H1 (cell line): ENCODE measurements around the gene AIPL1. TPM values are rescaled to one million over a fixed set of nuclear protein-coding genes. Genes with fewer than 3 reads are reported as not detected.

Experiments used
- CTCF ChIA-PET: fragments of 300-600 bp; sonication (Branson Sonifier 250); formaldehyde crosslinking; loops from one replicate; lab custom pipeline; 2021; ENCODE audit not compliant: partially characterized antibody; lab: Charles Lee
- POLR2A ChIA-PET: fragments of 300-600 bp; sonication (Branson Sonifier 250); formaldehyde crosslinking; loops from one replicate; lab custom pipeline; 2021; ENCODE audit warnings: inconsistent platforms; ENCODE audit not compliant: partially characterized antibody; lab: Charles Lee
- DNase-seq, 2 experiments: peaks; one replicate each; pipeline versions ENCODE4 v3.0.0 to v3.0.0-alpha.2; 2010 to 2022; ENCODE audit warnings: low spot score in 2 of 2, low read depth in 1 of 2, mixed read lengths in 1 of 2
- FAIRE-seq: peaks from 2 replicates; lab custom pipeline; 2011; peaks lifted over from hg19 to GRCh38; lab: Jason Lieb, UNC
- H2AFZ ChIP-seq: 2 replicates; pipeline ENCODE4 v1.8.1; 2012; ENCODE audit warnings: low read length, inconsistent platforms
- H2AK5ac ChIP-seq: 2 replicates; pipeline ENCODE4 v1.6.1; 2013; ENCODE audit warnings: low read depth, low read length
- H2BK120ac ChIP-seq: replicated peaks from 2 replicates; pipeline ENCODE3; 2013; ENCODE audit warnings: low read depth, low read length, inconsistent platforms
- H2BK12ac ChIP-seq: 2 replicates; pipeline ENCODE4 v1.6.1; 2013; ENCODE audit warnings: low read depth, low read length
- H2BK15ac ChIP-seq: 2 replicates; pipeline ENCODE4 v1.6.1; 2013; ENCODE audit warnings: low read length
- H2BK20ac ChIP-seq: 2 replicates; pipeline ENCODE4 v1.6.1; 2013; ENCODE audit warnings: low read length
- H2BK5ac ChIP-seq: 2 replicates; pipeline ENCODE4 v1.6.1; 2013; ENCODE audit warnings: low read depth, low read length
- H3K14ac ChIP-seq: 2 replicates; pipeline ENCODE4 v1.6.1; 2013; ENCODE audit warnings: inconsistent platforms; ENCODE audit not compliant: insufficient read length
- H3K18ac ChIP-seq: 2 replicates; pipeline ENCODE4 v1.6.1; 2013; ENCODE audit warnings: low read length; ENCODE audit errors: extremely low read depth
- H3K23ac ChIP-seq: 2 replicates; pipeline ENCODE4 v1.6.1; 2013; ENCODE audit warnings: inconsistent platforms; ENCODE audit not compliant: insufficient read length
- H3K23me2 ChIP-seq: 2 replicates; pipeline ENCODE4 v1.6.1; 2013; ENCODE audit warnings: low read depth, low read length
- H3K27ac ChIP-seq: 2 replicates; pipeline ENCODE4 v1.6.1; 2011; ENCODE audit warnings: low read depth, low read length, inconsistent platforms
- H3K27me3 ChIP-seq, 4 experiments: replicated peaks in 1 of 4; 1 replicate in 1 of 4; 2 replicates in 3 of 4; pipeline versions ENCODE4 v1.6.1 to v1.8.1; 2011 to 2013; ENCODE audit warnings: low read length in 3 of 4, mild to moderate bottlenecking in 3 of 4, inconsistent platforms in 2 of 4, mixed read lengths in 2 of 4, moderate library complexity in 1 of 4; ENCODE audit not compliant: control insufficient read depth in 3 of 4, insufficient read depth in 3 of 4; ENCODE audit errors: extremely low read depth in 1 of 4
- H3K36me3 ChIP-seq, 4 experiments: 2 replicates each; pipeline versions ENCODE4 v1.6.1 to v1.8.1; 2011 to 2013; ENCODE audit warnings: mild to moderate bottlenecking in 4 of 4, low read length in 3 of 4, moderate library complexity in 2 of 4, control low read depth in 1 of 4, inconsistent platforms in 1 of 4; ENCODE audit not compliant: insufficient read depth in 4 of 4, control insufficient read depth in 2 of 4
- H3K4ac ChIP-seq: replicated peaks from 2 replicates; pipeline ENCODE3; 2013; ENCODE audit warnings: low read length, low read depth, mixed read lengths, inconsistent platforms; ENCODE audit not compliant: insufficient read length
- H3K4me1 ChIP-seq, 4 experiments: replicated peaks in 1 of 4; 1 replicate in 1 of 4; 2 replicates in 3 of 4; pipeline versions ENCODE4 v1.6.1 to v1.8.1; 2011 to 2013; ENCODE audit warnings: low read length in 3 of 4, inconsistent platforms in 2 of 4, mixed read lengths in 1 of 4; ENCODE audit not compliant: insufficient read depth in 4 of 4, control insufficient read depth in 3 of 4
- H3K4me2 ChIP-seq, 2 experiments: 2 replicates each; pipeline versions ENCODE4 v1.6.1 to v1.8.1; 2011 to 2013; ENCODE audit warnings: low read depth in 2 of 2, low read length in 2 of 2, control low read depth in 1 of 2, inconsistent platforms in 1 of 2, mild to moderate bottlenecking in 1 of 2; ENCODE audit not compliant: insufficient read depth in 1 of 2
- H3K4me3 ChIP-seq, 4 experiments: fragments of 200-600, 300-600 bp in 1 of 4; sonication (generic), shearing (Covaris generic), sonication (Bioruptor Twin) in 1 of 4; 2 replicates each; pipeline versions ENCODE4 v1.5.1 to v1.8.1; 2011 to 2016; ENCODE audit warnings: low read length in 4 of 4, low read depth in 3 of 4, control low read depth in 2 of 4, inconsistent platforms in 2 of 4, mild to moderate bottlenecking in 2 of 4, mixed read lengths in 1 of 4, moderate library complexity in 1 of 4; ENCODE audit not compliant: insufficient read depth in 2 of 4; ENCODE audit errors: extremely low read depth in 1 of 4
- H3K56ac ChIP-seq: replicated peaks from 2 replicates; pipeline ENCODE3; 2013; ENCODE audit warnings: low read depth, mild to moderate bottlenecking, mixed read lengths, low read length, inconsistent platforms; ENCODE audit not compliant: insufficient read length
- H3K79me1 ChIP-seq: 2 replicates; pipeline ENCODE4 v1.6.1; 2013; ENCODE audit warnings: low read depth, low read length, control low read depth
- H3K79me2 ChIP-seq, 2 experiments: 2 replicates each; pipeline versions ENCODE4 v1.6.1 to v1.8.1; 2012 to 2013; ENCODE audit warnings: low read length in 2 of 2, mild to moderate bottlenecking in 2 of 2, inconsistent platforms in 1 of 2; ENCODE audit not compliant: insufficient read depth in 2 of 2, control insufficient read depth in 1 of 2
- H3K9ac ChIP-seq, 4 experiments: replicated peaks in 1 of 4; 1 replicate in 1 of 4; 2 replicates in 3 of 4; pipeline versions ENCODE4 v1.6.1 to v1.8.1; 2011 to 2013; ENCODE audit warnings: low read depth in 3 of 4, low read length in 3 of 4, control low read depth in 2 of 4, mild to moderate bottlenecking in 2 of 4, moderate library complexity in 2 of 4, inconsistent platforms in 1 of 4; ENCODE audit errors: extremely low read depth in 1 of 4
- H3K9me3 ChIP-seq, 2 experiments: 2 replicates each; pipeline versions ENCODE4 v1.6.1 to v1.8.1; 2012 to 2013; ENCODE audit warnings: mild to moderate bottlenecking in 2 of 2, moderate library complexity in 2 of 2, control low read depth in 1 of 2, inconsistent platforms in 1 of 2, low read depth in 1 of 2, low read length in 1 of 2, mixed read lengths in 1 of 2; ENCODE audit not compliant: insufficient read depth in 2 of 2
- H4K20me1 ChIP-seq, 2 experiments: replicated peaks in 1 of 2; 2 replicates each; pipeline versions ENCODE3 to v1.8.1; 2011 to 2013; ENCODE audit warnings: inconsistent platforms in 2 of 2, low read length in 2 of 2, mild to moderate bottlenecking in 1 of 2; ENCODE audit not compliant: insufficient read depth in 2 of 2, control insufficient read depth in 1 of 2
- H4K5ac ChIP-seq: 2 replicates; pipeline ENCODE4 v1.6.1; 2013; ENCODE audit warnings: low read length, low read depth, mixed read lengths, inconsistent platforms; ENCODE audit not compliant: insufficient read length
- H4K8ac ChIP-seq: 2 replicates; pipeline ENCODE4 v1.8.0; 2013; ENCODE audit warnings: mild to moderate bottlenecking, moderate library complexity, low read length, inconsistent platforms; ENCODE audit not compliant: insufficient read depth; ENCODE audit errors: extremely low read depth
- H4K91ac ChIP-seq: replicated peaks from 2 replicates; pipeline ENCODE3; 2013; ENCODE audit warnings: low read length, mixed read lengths, inconsistent platforms; ENCODE audit not compliant: insufficient read length
- EGR1 ChIP-seq: IDR thresholded peaks from 2 replicates; pipeline ENCODE4 v1.6.1; 2011; ENCODE audit warnings: low read depth, low read length, borderline replicate concordance
- KDM1A ChIP-seq: fragments of 200-600, 300-600 bp; sonication (generic); IDR thresholded peaks from 2 replicates; pipeline ENCODE4 v1.7.1; 2016; ENCODE audit warnings: mild to moderate bottlenecking, low read length, borderline replicate concordance
- MAFK ChIP-seq: IDR thresholded peaks from 2 replicates; pipeline ENCODE4 v1.6.1; 2012; ENCODE audit warnings: low read depth, mild to moderate bottlenecking, improper control_type of control experiment, low read length
- NRF1 ChIP-seq: IDR thresholded peaks from 2 replicates; pipeline ENCODE4 v1.6.1; 2011; ENCODE audit warnings: mild to moderate bottlenecking, low read depth, low read length, improper control_type of control experiment
- SRF ChIP-seq: IDR thresholded peaks from 2 replicates; pipeline ENCODE4 v1.6.1; 2011; ENCODE audit warnings: mild to moderate bottlenecking, low read depth, low read length, moderate library complexity
- SUZ12 ChIP-seq: fragments of 200-600 bp; sonication (generic); IDR thresholded peaks from 2 replicates; pipeline ENCODE4 v1.6.1; 2012; ENCODE audit warnings: mild to moderate bottlenecking, inconsistent platforms, low read length, moderate library complexity, mixed read lengths
- ZNF274 ChIP-seq: IDR thresholded peaks from 2 replicates; pipeline ENCODE4 v1.7.0; 2012; ENCODE audit warnings: low read length, borderline replicate concordance; ENCODE audit errors: extremely low read depth
- WGBS, 2 experiments: shearing (Covaris generic) in 1 of 2; methylation state at CpG; one replicate each; pipeline versions ENCODE4 v1.1.6 to v1.1.7; 2013 to 2015; ENCODE audit warnings: low lambda C conversion rate in 2 of 2, mixed read lengths in 2 of 2, inconsistent platforms in 1 of 2, low coverage in 1 of 2, missing lambda C conversion rate in 1 of 2; ENCODE audit not compliant: insufficient replicate concordance in 2 of 2, insufficient coverage in 1 of 2, insufficient read length in 1 of 2; ENCODE audit errors: extremely low coverage in 1 of 2, missing lambda C conversion rate in 1 of 2; 5-methylcytosine and 5-hydroxymethylcytosine counted together
- polyA plus RNA-seq, 7 experiments: library from polyadenylated mRNA; depleted of rRNA in 3 of 7; stranded (reverse) in 5 of 7; unstranded in 2 of 7; fragments of >200 nt in 5 of 7; fragments of 200-250 nt in 2 of 7; gene quantifications; 1 replicate in 5 of 7; 2 replicates in 1 of 7; 4 replicates in 1 of 7; pipeline versions ENCODE4 v1.2.1 to v1.2.3, GENCODE V29; 2011 to 2013; ENCODE audit warnings: missing spikeins in 2 of 7, mixed read lengths in 2 of 7
- total RNA-seq: library from RNA; stranded (reverse); fragmentation: NEBNext Ultra II Directional; extraction: Animal tissue kit (Norgen Biotek cat#: 25700); gene quantifications from 2 replicates; pipeline ENCODE4 v1.2.1, GENCODE V29; 2021

The AIPL1 gene
- total and polyA plus RNA-seq, 2 of the 8 experiments (the other 6 are each of a cell fraction or from before 2014, with no cell fraction given), result 0.56 to 0.71 TPM

DNA sequence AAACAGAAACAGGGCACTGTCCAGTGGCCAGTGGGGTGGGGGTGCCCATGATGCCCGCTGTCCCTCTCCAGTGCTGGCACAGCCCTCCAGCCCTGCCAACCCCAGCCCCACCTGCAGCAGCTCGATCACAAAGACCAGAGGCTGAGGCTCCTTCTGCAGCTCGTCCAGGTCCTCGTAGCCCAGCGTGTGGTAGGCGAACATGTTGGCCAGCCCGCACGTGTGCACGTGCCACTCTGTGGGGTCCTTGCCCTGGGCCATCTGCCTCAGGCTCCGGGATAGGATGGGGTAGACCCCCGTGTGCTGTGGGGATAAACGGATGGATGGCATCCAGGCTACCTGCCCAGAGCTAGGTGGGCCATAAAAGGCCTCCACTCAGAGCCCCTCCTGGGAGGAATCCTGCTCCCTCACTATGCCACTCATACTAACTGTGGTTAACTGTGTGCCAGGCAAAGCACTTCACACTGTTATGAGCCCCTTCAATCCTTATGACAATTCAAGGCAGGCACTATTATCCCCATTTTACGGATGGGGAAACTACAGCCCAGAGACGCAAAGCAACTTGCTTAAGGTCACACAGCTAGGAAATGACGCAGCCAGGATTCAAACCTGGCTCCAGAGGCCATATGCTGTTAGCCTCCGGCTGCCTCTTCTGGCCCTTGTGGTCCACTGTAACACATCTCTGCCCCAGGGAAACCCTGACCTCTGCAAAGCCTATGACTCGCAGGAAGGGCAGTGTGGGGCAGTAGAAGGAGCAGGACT is 6.5 kb downstream of the AIPL1 start:
- WGBS, 2 experiments, result 88% methylated on average over 17 of the region's 17 CpGs; no CpG with 5 or more reads in 1 of the 2 experiments
- no peaks in the 10 kb centered on the region for H3K4me1 ChIP-seq
- CTCF ChIA-PET, result interaction anchor here (0.9 to 1.2 kb wide), 3 partner anchors 15 to 836 kb away, joined by 3 to 4 read pairs (median 3); no protein-coding TSS in a partner anchor

More for the DNA sequence above, 6.5 kb downstream of the AIPL1 start:
- no peak overlapping the region for H3K9ac ChIP-seq
- no peaks in the 10 kb centered on the region for H3K79me2 ChIP-seq
- H3K79me1 ChIP-seq, result no peaks in the 10 kb centered on the region
- H4K91ac ChIP-seq, result no peak overlapping the region
- no peaks in the 10 kb centered on the region for H4K20me1 ChIP-seq
- peaks cover 2% of the 10 kb centered on the region; the same call in 1 of the 2 replicates for H3K23me2 ChIP-seq
- peaks cover 3 to 4% of the 10 kb centered on the region in 2 experiments; a peak in 2 of 4 replicates for H3K9me3 ChIP-seq
- no peak overlapping the region for H3K4ac ChIP-seq
- H2BK20ac ChIP-seq, result no peak overlapping the region
- TF ChIP-seq SUZ12, result no peak
- no peak for TF ChIP-seq EGR1
- no peak for TF ChIP-seq NRF1
- no peak for TF ChIP-seq MAFK
- TF ChIP-seq KDM1A, result peak; percentile 71; the same call in 1 of the 2 replicates
- TF ChIP-seq SRF, result no peak
- no peak for TF ChIP-seq ZNF274
- H3K18ac ChIP-seq, result no peak overlapping the region
- no peak overlapping the region for H3K23ac ChIP-seq
- H3K36me3 ChIP-seq, result no peaks in the 10 kb centered on the region
- H3K27ac ChIP-seq, result no peak overlapping the region
- no peak overlapping the region for H3K4me2 ChIP-seq
- H3K56ac ChIP-seq, result no peak overlapping the region
- no peak for FAIRE-seq
- H2BK15ac ChIP-seq, result no peak overlapping the region
- no peak overlapping the region for H2BK12ac ChIP-seq
- no peaks in the 10 kb centered on the region for H3K27me3 ChIP-seq
- H2BK120ac ChIP-seq, result no peak overlapping the region
- no peak for DNase-seq
- H3K4me3 ChIP-seq, result no peak overlapping the region
- H4K8ac ChIP-seq, result 0 out of 2 replicates have a peak overlapping the region, but pooled peaks have one; percentile 5
- no peak overlapping the region for H2AFZ ChIP-seq
- POLR2A ChIA-PET, result no interaction called here
- no peak overlapping the region for H3K14ac ChIP-seq
- no peak overlapping the region for H2BK5ac ChIP-seq
- no peak overlapping the region for H2AK5ac ChIP-seq
- no peak overlapping the region for H4K5ac ChIP-seq
